Motor neuron (in vitro differentiated cells): ENCODE measurements around the gene R3HDM2. TPM values are rescaled to one million over a fixed set of nuclear protein-coding genes. Genes with fewer than 3 reads are reported as not detected.
A peak's percentile ranks its signal among the peaks of the same experiment; 100 is the strongest.

Experiments used
- ATAC-seq, 8 experiments: fragments of 200-7000 bp; cut with Tn5 transposase; replicated peaks in 6 of 8; 2 replicates each; pipeline ENCODE4 v1.8.0; 2021; ENCODE audit warnings: mild to moderate bottlenecking in 8 of 8, moderate library complexity in 8 of 8
- H3K27ac ChIP-seq, 2 donors: fragments of 250-450 bp; sonication (Bioruptor Pico); 2 replicates each; pipeline ENCODE4 v1.9.0; 2021; ENCODE audit warnings: antibody characterized with exemption in 2 of 2, mild to moderate bottlenecking in 2 of 2, moderate library complexity in 1 of 2
- H3K4me1 ChIP-seq, 2 donors: fragments of 250-450 bp; sonication (Bioruptor Pico); replicated peaks in 1 of 2; 2 replicates each; pipeline ENCODE4 v1.6.1; 2021; ENCODE audit warnings: antibody characterized with exemption in 2 of 2, mild to moderate bottlenecking in 2 of 2, moderate library complexity in 1 of 2
- H3K4me3 ChIP-seq, 5 donors: fragments of 250-450 bp; sonication (Bioruptor Pico); 2 replicates each; pipeline ENCODE4 v1.9.0; 2021; ENCODE audit warnings: antibody characterized with exemption in 5 of 5, mild to moderate bottlenecking in 5 of 5, moderate library complexity in 4 of 5
- WGBS, 10 experiments: fragments of 450-650 bp; shearing (Covaris generic); methylation state at CpG; one replicate each; pipeline ENCODE4 v1.0.0; 2022; 5-methylcytosine and 5-hydroxymethylcytosine counted together
- in situ Hi-C, 9 experiments: fragments of 400-800 bp; cut with MboI; loops; one replicate each; pipeline ENCODE4 v1.15.0; 2021; ENCODE audit warnings: low sequenced_read_pairs in 9 of 9, low pct_unique_long_range_greater_than_20kb in 2 of 9; ENCODE audit not compliant: unreplicated experiment in 9 of 9
- total RNA-seq, 8 experiments: library from RNA; unstranded; fragments of 300-600 nt; gene quantifications; 2 replicates each; pipeline versions ENCODE4 v1.2.3 to v1.2.4, GENCODE V29; 2022

The R3HDM2 gene
- total RNA-seq, 8 experiments from 2014 or later: 14.7 to 75.2 (median 31.6) TPM

DNA sequence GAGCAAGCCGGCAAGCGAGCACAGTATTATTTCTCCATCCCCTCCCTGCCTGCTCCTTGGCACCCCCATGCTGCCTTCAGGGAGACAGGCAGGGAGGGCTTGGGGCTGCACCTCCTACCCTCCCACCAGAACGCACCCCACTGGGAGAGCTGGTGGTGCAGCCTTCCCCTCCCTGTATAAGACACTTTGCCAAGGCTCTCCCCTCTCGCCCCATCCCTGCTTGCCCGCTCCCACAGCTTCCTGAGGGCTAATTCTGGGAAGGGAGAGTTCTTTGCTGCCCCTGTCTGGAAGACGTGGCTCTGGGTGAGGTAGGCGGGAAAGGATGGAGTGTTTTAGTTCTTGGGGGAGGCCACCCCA is 218.2 kb downstream of the R3HDM2 start:
- in situ Hi-C loops: no loop called here
- no peak overlapping the region for H3K27ac ChIP-seq
- WGBS, 10 experiments: 90% methylated on average over 4 of the region's 7 CpGs; no CpG with 5 or more reads in 9 of the 10 experiments
- ATAC-seq: no peak
- H3K4me3 ChIP-seq: no peak overlapping the region
- H3K4me1 ChIP-seq: peaks cover 34 to 41% of the 10 kb centered on the region in 2 donors

GRCh38 chr12:57211791-57212700 is 218.8 kb downstream of the R3HDM2 start:
- WGBS, 10 experiments: 70 to 100% (median 99%) methylated on average over 1 to 7 of the region's 27 CpGs; no CpG with 5 or more reads in 4 of the 10 experiments
- Histone ChIP-seq H3K4me1 (peaks cover 28 to 35% of the 10 kb centered on the region in 2 donors), H3K4me3 (no peak overlapping the region), H3K27ac (no peak overlapping the region)
- no peak for ATAC-seq
- in situ Hi-C loops: no loop called here

GRCh38 chr12:57210926-57211692 is 219.7 kb downstream of the R3HDM2 start:
- no peak overlapping the region for H3K4me3 ChIP-seq
- no peak overlapping the region for H3K27ac ChIP-seq
- 40 to 100% (median 90%) methylated on average over 1 to 3 of the region's 16 CpGs; no CpG with 5 or more reads in 7 of the 10 experiments for WGBS, 10 experiments
- peak in 1 of 8 experiments; percentile 5 for ATAC-seq
- in situ Hi-C loops: no loop called here
- peaks cover 28% of the 10 kb centered on the region in 2 donors for H3K4me1 ChIP-seq

DNA sequence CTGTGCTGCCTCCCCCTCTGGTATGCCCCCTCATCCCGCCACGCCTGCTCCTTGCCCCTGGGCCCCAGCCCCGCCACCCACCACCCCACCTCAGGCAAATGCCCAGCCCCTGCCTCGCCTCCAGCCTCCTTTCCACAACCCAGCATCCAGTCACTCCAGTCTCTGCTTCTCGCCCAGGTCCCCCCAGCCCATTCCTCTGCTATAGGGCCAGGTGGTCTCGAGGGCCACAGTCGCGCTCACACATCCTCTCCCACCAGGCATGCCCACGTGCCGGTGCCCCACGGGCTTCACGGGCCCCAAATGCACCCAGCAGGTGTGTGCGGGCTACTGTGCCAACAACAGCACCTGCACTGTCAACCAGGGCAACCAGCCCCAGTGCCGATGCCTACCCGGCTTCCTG is 220.4 kb downstream of the R3HDM2 start:
- in situ Hi-C loops: no loop called here
- Histone ChIP-seq H3K4me3 (no peak overlapping the region), H3K4me1 (peaks cover 21 to 22% of the 10 kb centered on the region in 2 donors), H3K27ac (no peak overlapping the region)
- WGBS, 10 experiments: no CpG with 5 or more reads among the region's 15 CpGs
- no peak for ATAC-seq

- Histone ChIP-seq H3K4me1 (peaks cover 16% of the 10 kb centered on the region in 2 donors), H3K4me3 (no peak overlapping the region), H3K27ac (no peak overlapping the region)
- WGBS, 10 experiments: 88 to 100% methylated on average over 2 to 5 of the region's 8 CpGs; no CpG with 5 or more reads in 8 of the 10 experiments
- in situ Hi-C loops: no loop called here
- ATAC-seq: no peak
Measured at GRCh38 chr12:57209916-57210315, 220.9 kb downstream of the R3HDM2 start.

GRCh38 chr12:57208631-57209282 is 222.1 kb downstream of the R3HDM2 start:
- H3K27ac ChIP-seq: no peak overlapping the region

DNA sequence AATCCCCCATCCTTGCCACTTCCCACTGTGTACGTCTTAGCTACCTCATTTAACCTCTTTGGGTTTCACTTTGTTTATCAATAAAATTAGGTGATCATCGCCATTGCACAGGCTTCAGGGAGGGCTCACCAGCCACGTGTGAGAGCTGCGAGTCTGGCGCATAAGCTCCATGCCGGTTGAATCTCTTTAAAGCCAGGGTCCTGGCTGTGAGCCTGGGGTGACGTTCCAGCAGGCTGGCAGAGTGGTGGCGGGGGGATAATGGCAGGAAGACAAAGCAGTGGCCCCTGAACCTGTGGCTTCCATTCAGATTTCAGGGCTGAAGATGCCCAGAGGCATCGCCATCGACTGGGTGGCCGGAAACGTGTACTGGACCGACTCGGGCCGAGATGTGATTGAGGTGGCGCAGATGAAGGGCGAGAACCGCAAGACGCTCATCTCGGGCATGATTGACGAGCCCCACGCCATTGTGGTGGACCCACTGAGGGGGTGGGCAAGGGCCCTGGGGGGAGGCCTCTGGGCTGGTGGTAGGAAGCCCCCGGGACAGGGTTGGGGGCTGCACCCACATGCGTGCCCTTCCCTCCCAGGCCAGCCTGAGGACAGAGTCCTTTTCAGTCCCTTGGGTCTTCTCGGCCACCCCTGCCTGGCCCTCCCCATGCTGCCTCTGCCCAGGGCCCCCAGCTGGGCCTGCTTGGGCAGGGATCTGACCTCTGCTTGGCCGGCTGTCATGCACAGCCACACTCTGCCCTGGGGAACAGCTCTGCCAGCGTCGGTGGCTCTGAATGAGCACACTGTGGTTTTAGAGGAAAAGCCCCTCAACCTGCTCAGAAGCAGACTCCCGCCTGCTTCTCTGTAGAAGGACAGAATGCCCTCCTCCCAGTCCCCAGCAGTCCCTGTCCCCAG is 222.9 kb downstream of the R3HDM2 start:
- WGBS, 10 experiments: 33 to 100% (median 96%) methylated on average over 1 to 5 of the region's 29 CpGs; no CpG with 5 or more reads in 3 of the 10 experiments

More at GRCh38 chr12:57208631-57209282, 222.1 kb downstream of the R3HDM2 start:
- 25 to 100% (median 94%) methylated on average over 4 to 12 of the region's 22 CpGs; no CpG with 5 or more reads in 4 of the 10 experiments for WGBS, 10 experiments
- Histone ChIP-seq H3K4me3 (no peak overlapping the region), H3K4me1 (peaks cover 4 to 5% of the 10 kb centered on the region in 2 donors)
- peak in 1 of 8 experiments; percentile 2 for ATAC-seq
- in situ Hi-C loops: no loop called here

DNA sequence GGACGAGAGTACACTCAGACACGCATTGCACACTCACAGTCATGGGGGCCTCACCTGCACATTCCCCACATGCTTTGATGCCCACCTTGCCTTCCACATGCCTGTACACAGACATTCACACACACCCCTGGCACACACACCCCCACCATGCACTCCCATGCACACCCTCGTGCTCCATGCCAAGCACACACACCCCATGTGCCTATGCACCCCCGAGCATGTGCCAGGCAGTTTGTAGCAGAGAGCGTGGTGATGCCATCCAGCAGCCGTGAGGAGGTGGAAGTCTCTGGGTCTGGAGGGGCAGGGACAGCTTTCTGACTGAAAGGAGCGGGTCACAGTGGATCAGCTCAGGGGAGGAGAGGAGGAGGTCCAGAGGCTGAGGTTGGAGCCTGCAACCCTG is 224.9 kb downstream of the R3HDM2 start:
- Histone ChIP-seq H3K4me1 (no peaks in the 10 kb centered on the region), H3K27ac (no peak overlapping the region), H3K4me3 (no peak overlapping the region)
- in situ Hi-C loops: no loop called here
- 30 to 100% methylated on average over 1 to 2 of the region's 7 CpGs; no CpG with 5 or more reads in 8 of the 10 experiments for WGBS, 10 experiments
- peak in 4 of 8 experiments; percentile 1 to 11 (median 7) for ATAC-seq

More for the DNA sequence above, 222.9 kb downstream of the R3HDM2 start:
- in situ Hi-C loops: no loop called here
- Histone ChIP-seq H3K27ac (peak overlapping the region in 1 of 2 donors; percentile 33), H3K4me1 (no peaks in the 10 kb centered on the region), H3K4me3 (no peak overlapping the region)
- no peak for ATAC-seq

- in situ Hi-C loops: no loop called here
- no peak overlapping the region for H3K27ac ChIP-seq
- WGBS, 10 experiments: 91 to 97% methylated on average over 5 to 8 of the region's 26 CpGs; no CpG with 5 or more reads in 8 of the 10 experiments
- peak in 4 of 8 experiments; percentile 2 to 14 (median 6) for ATAC-seq
- no peak overlapping the region for H3K4me3 ChIP-seq
- H3K4me1 ChIP-seq: no peaks in the 10 kb centered on the region
Measured at GRCh38 chr12:57205186-57205585, 225.7 kb downstream of the R3HDM2 start.

DNA sequence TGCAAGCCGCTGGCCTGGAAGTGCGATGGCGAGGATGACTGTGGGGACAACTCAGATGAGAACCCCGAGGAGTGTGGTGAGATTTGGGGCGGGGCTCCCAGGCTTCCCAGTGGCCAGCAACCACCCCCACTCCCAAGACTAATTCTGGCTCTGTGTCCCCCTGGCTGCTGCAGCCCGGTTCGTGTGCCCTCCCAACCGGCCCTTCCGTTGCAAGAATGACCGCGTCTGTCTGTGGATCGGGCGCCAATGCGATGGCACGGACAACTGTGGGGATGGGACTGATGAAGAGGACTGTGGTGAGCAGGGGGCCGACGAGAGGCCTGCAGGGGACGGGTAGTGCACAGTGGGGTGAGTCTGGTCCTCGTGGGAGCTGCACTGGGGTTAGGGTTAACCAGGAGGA is 226.4 kb downstream of the R3HDM2 start:
- no peak for ATAC-seq
- 83 to 95% (median 88%) methylated on average over 3 to 9 of the region's 19 CpGs; no CpG with 5 or more reads in 6 of the 10 experiments for WGBS, 10 experiments
- Histone ChIP-seq H3K27ac (no peak overlapping the region), H3K4me3 (no peak overlapping the region), H3K4me1 (no peaks in the 10 kb centered on the region)
- in situ Hi-C loops: no loop called here

GRCh38 chr12:57203791-57204190 is 227.1 kb downstream of the R3HDM2 start:
- no peak for ATAC-seq
- 50 to 93% (median 72%) methylated on average over 2 to 4 of the region's 11 CpGs; no CpG with 5 or more reads in 6 of the 10 experiments for WGBS, 10 experiments
- Histone ChIP-seq H3K27ac (no peak overlapping the region), H3K4me3 (no peak overlapping the region), H3K4me1 (no peaks in the 10 kb centered on the region)
- in situ Hi-C loops: no loop called here
